ENCODE data around the gene LDLRAD4.

DNA sequence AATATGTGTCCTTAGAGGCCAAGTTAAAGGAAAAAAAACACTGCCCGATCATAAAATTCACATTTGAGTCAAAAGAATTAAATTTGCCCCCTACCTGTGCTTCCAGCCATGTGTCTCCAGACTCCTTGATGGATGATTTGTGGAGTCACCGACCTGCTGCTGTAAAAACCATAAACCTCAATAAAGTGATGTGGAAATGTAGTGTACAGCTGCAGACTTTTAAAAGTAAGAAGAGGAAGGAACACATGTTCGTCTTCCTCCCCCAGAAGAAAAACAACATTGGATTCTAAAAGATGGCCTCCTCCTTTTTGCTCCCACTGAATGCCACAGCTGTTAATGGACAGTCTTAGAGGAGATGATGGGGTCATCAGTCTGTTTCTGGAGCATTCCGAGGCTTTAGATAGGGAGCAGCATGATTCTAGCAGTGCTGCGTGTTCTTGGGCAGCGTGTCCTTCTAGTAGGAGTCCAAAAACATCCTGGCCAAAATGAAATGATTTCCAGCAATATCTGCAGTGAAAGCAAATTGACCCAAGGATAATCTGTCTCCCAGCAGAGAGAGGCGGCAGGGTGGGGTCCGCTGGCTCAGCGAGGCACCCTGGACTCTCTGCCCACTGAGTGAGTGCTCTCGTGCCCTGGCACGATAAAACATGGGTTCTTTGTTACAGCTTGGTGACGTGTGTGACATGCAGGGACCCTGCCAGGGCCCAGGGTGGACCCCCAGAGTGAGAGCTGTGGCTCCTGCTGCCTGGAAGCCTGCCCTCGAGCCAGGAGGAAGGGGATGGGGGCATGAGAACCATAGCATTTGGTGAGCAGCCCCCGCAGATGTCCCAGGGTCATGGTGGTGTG, 311.7 kb downstream of the LDLRAD4 start:
- no peak for TF ChIP-seq FOXM1 (IDR thresholded peaks at IDR 0.05; ENCODE audit: borderline replicate concordance, low read depth)
- no peak for TF ChIP-seq TCF12 (IDR thresholded peaks at IDR 0.05; ENCODE audit: low read depth)
- no peak for TF ChIP-seq EGR1 (IDR thresholded peaks at IDR 0.05)
- no peak for TF ChIP-seq EP300 (IDR thresholded peaks at IDR 0.05; ENCODE audit: borderline replicate concordance)
- no peak for TF ChIP-seq REST (IDR thresholded peaks at IDR 0.05; ENCODE audit: low read depth)
- no peak for TF ChIP-seq YY1 (IDR thresholded peaks at IDR 0.05; ENCODE audit: low read depth)
- no peak for TF ChIP-seq CREB1 (IDR thresholded peaks at IDR 0.05; ENCODE audit: low read depth)
- no peak for TF ChIP-seq TAF1 (IDR thresholded peaks at IDR 0.05; ENCODE audit: low read depth)
- TF ChIP-seq ZBTB7A (IDR thresholded peaks at IDR 0.05; ENCODE audit: low read depth), result no peak
- TF ChIP-seq USF1 (IDR thresholded peaks at IDR 0.05), result no peak
- no peak for TF ChIP-seq MAX (IDR thresholded peaks at IDR 0.05)
- TF ChIP-seq CEBPB (IDR thresholded peaks at IDR 0.05), result no peak
